PC-9 (cell line): ENCODE measurements around the gene NINJ2. TPM values are rescaled to one million over a fixed set of nuclear protein-coding genes. Genes with fewer than 3 reads are reported as not detected.

ENCODE experiments used
- BruUV-seq: library from RNA; stranded (reverse); fragments of 400-500 nt; replicated peaks from 2 replicates; lab custom pipeline; 2021; lab: Mats Ljungman, UMichigan
- CTCF ChIA-PET: fragments of 300-600 bp; sonication (Branson Sonifier 250); formaldehyde crosslinking; loops from one replicate; lab custom pipeline; 2022; ENCODE audit warnings: antibody characterized with exemption; lab: Charles Lee
- POLR2A ChIA-PET: fragments of 300-600 bp; sonication (Branson Sonifier 250); formaldehyde crosslinking; loops from one replicate; lab custom pipeline; 2022; ENCODE audit warnings: antibody characterized with exemption; ENCODE audit not compliant: unreplicated experiment; lab: Charles Lee
- DNase-seq, 2 experiments: peaks; one replicate each; pipeline versions ENCODE4 v3.0.0 to v3.0.0-alpha.2; 2015 to 2022; ENCODE audit warnings: mixed read lengths in 1 of 2
- H2AFZ ChIP-seq: fragments of 200-600 bp; sonication (generic); 2 replicates; pipeline ENCODE4 v1.8.1; 2017; ENCODE audit warnings: antibody characterized with exemption
- H3F3A ChIP-seq: fragments of 200-600 bp; sonication (generic); 2 replicates; pipeline ENCODE4 v1.8.1; 2017; ENCODE audit warnings: antibody characterized with exemption, mild to moderate bottlenecking, low read depth; ENCODE audit not compliant: insufficient read depth
- H3K27ac ChIP-seq: fragments of 200-600 bp; sonication (generic); 2 replicates; pipeline ENCODE4 v1.6.1; 2016; ENCODE audit warnings: mixed run types
- H3K27me3 ChIP-seq: fragments of 200-600 bp; sonication (generic); 2 replicates; pipeline ENCODE4 v1.6.1; 2016; ENCODE audit warnings: low read depth, mixed run types; ENCODE audit not compliant: insufficient read depth
- H3K36me3 ChIP-seq: fragments of 200-600 bp; sonication (generic); 2 replicates; pipeline ENCODE4 v1.6.1; 2016; ENCODE audit warnings: low read depth, mixed run types
- H3K4me1 ChIP-seq: fragments of 200-600 bp; sonication (generic); replicated peaks from 2 replicates; pipeline ENCODE4 v1.6.1; 2016; ENCODE audit warnings: mixed run types; ENCODE audit not compliant: insufficient read depth
- H3K4me2 ChIP-seq: fragments of 200-600 bp; sonication (generic); 2 replicates; pipeline ENCODE4 v1.6.1; 2017; ENCODE audit warnings: mixed run types
- H3K4me3 ChIP-seq: fragments of 200-600 bp; sonication (generic); 2 replicates; pipeline ENCODE4 v1.6.1; 2016; ENCODE audit warnings: mixed run types
- H3K79me2 ChIP-seq: fragments of 200-600 bp; sonication (generic); 2 replicates; pipeline ENCODE4 v1.6.1; 2017; ENCODE audit warnings: low read depth, mixed run types
- H3K9me2 ChIP-seq: fragments of 200-600 bp; sonication (generic); 2 replicates; pipeline ENCODE4 v1.8.1; 2017; ENCODE audit warnings: mild to moderate bottlenecking; ENCODE audit not compliant: insufficient read depth
- H3K9me3 ChIP-seq: fragments of 200-600 bp; sonication (generic); 2 replicates; pipeline ENCODE4 v1.8.1; 2016; ENCODE audit warnings: low read depth; ENCODE audit not compliant: insufficient read depth
- H4K20me1 ChIP-seq: fragments of 200-600 bp; sonication (generic); 2 replicates; pipeline ENCODE4 v1.8.1; 2017; ENCODE audit not compliant: insufficient read depth
- CTCF ChIP-seq: fragments of 200-600 bp; sonication (generic); conservative IDR thresholded peaks from 2 replicates; pipeline ENCODE4 v1.6.1; 2017; ENCODE audit warnings: mixed run types, antibody characterized with exemption, mild to moderate bottlenecking, moderate library complexity
- EZH2 ChIP-seq: fragments of 200-600 bp; sonication (generic); IDR thresholded peaks from 2 replicates; pipeline ENCODE4 v1.8.0; 2017; ENCODE audit warnings: antibody characterized with exemption, low read depth
- intact Hi-C: fragments of 100-400 bp; cut with micrococcal nuclease; formaldehyde crosslinking; loops from one replicate; pipeline ENCODE4 v1.10.0; 2022; ENCODE audit not compliant: unreplicated experiment
- total RNA-seq: library from RNA; stranded (reverse); gene quantifications from 2 replicates; pipeline ENCODE4 v1.2.3, GENCODE V29; 2021

Gene NINJ2
- total RNA-seq, 1 experiment from 2014 or later: 19.3 TPM

GRCh38 chr12:530821-531220 is 132.4 kb downstream of the NINJ2 start:
- no peaks in the 10 kb centered on the region for H3K79me2 ChIP-seq
- no peak overlapping the region for H3K4me3 ChIP-seq
- no TSS peak for BruUV-seq
- H3K9me2 ChIP-seq: no peaks in the 10 kb centered on the region
- no peak for TF ChIP-seq EZH2
- no peak for TF ChIP-seq CTCF
- H3K4me2 ChIP-seq: no peak overlapping the region
- POLR2A ChIA-PET: interaction anchor here (0.5 to 0.6 kb wide), 2 partner anchors 236 to 998 kb away, joined by 3 to 17 read pairs; no protein-coding TSS in a partner anchor
- intact Hi-C loops: no loop called here
- no peaks in the 10 kb centered on the region for H3F3A ChIP-seq
- no peaks in the 10 kb centered on the region for H3K4me1 ChIP-seq
- H3K27ac ChIP-seq: no peak overlapping the region
- no peak for DNase-seq
- no peak overlapping the region for H2AFZ ChIP-seq
- no peaks in the 10 kb centered on the region for H3K27me3 ChIP-seq
- H3K9me3 ChIP-seq: peaks cover 4% of the 10 kb centered on the region; the same call in 1 of the 2 replicates
- H4K20me1 ChIP-seq: no peaks in the 10 kb centered on the region
- CTCF ChIA-PET: no interaction called here
- no peaks in the 10 kb centered on the region for H3K36me3 ChIP-seq

- intact Hi-C loops: no loop called here
- CTCF ChIA-PET: no interaction called here
- TF ChIP-seq EZH2: no peak
- no peak for TF ChIP-seq CTCF
- POLR2A ChIA-PET: interaction anchor here (0.5 kb wide), 1 partner anchor 236 kb away, joined by 17 read pairs; no protein-coding TSS in a partner anchor
- Histone ChIP-seq H3K27me3 (no peaks in the 10 kb centered on the region), H3K79me2 (no peaks in the 10 kb centered on the region), H3K4me1 (no peaks in the 10 kb centered on the region), H3K27ac (no peak overlapping the region), H3F3A (no peaks in the 10 kb centered on the region), H3K9me2 (no peaks in the 10 kb centered on the region), H3K4me2 (no peak overlapping the region), H3K4me3 (no peak overlapping the region), H3K9me3 (peaks cover 4% of the 10 kb centered on the region; the same call in 1 of the 2 replicates), H2AFZ (no peak overlapping the region), H3K36me3 (no peaks in the 10 kb centered on the region), H4K20me1 (no peaks in the 10 kb centered on the region)
- no TSS peak for BruUV-seq
- DNase-seq: peak in 1 of 2 experiments; percentile 33
Observed at GRCh38 chr12:530308-530707, 132.9 kb downstream of the NINJ2 start.

- ChIA-PET POLR2A (interaction anchor here (0.7 kb wide), 1 partner anchor 82 kb away, joined by 4 read pairs; no protein-coding TSS in a partner anchor), CTCF (interaction anchor here (0.6 kb wide), 1 partner anchor 82 kb away, joined by 3 read pairs; no protein-coding TSS in a partner anchor)
- Histone ChIP-seq H3F3A (peaks cover 9% of the 10 kb centered on the region), H3K27me3 (no peaks in the 10 kb centered on the region), H3K36me3 (no peaks in the 10 kb centered on the region), H2AFZ (no peak overlapping the region), H4K20me1 (no peaks in the 10 kb centered on the region), H3K9me3 (peaks cover 4% of the 10 kb centered on the region; the same call in 1 of the 2 replicates), H3K4me2 (no peak overlapping the region), H3K4me3 (no peak overlapping the region), H3K9me2 (no peaks in the 10 kb centered on the region), H3K79me2 (no peaks in the 10 kb centered on the region), H3K27ac (no peak overlapping the region), H3K4me1 (peaks cover 5% of the 10 kb centered on the region)
- TF ChIP-seq EZH2: no peak
- no peak for TF ChIP-seq CTCF
- BruUV-seq: no TSS peak
- intact Hi-C loops: no loop called here
- no peak for DNase-seq
Observed at GRCh38 chr12:527729-528128, 135.5 kb downstream of the NINJ2 start.
